ENCODE measurements around the gene RARB.

The RARB gene

GRCh38 chr3:25423780-25424588, 4.1 kb upstream of the RARB start:
- DNase-seq (ENCODE audit: low read depth) = peak; percentile 22

GRCh38 chr3:25424614-25425013, 3.4 kb upstream of the RARB start:
- no peak for DNase-seq (ENCODE audit: low read depth)

GRCh38 chr3:25426408-25426807, 1.7 kb upstream of the RARB start:
- DNase-seq (ENCODE audit: low read depth) = no peak

GRCh38 chr3:25427155-25427554, 908 bp upstream of the RARB start:
- DNase-seq (ENCODE audit: low read depth) = no peak

GRCh38 chr3:25427563-25427941, 511 bp upstream of the RARB start:
- no peak for DNase-seq (ENCODE audit: low read depth)

GRCh38 chr3:25428789-25429335, 799 bp downstream of the RARB start:
- no peak for DNase-seq (ENCODE audit: low read depth)

- DNase-seq (ENCODE audit: low read depth) = no peak
These were observed 1.6 kb downstream of the RARB start for GRCh38 chr3:25429361-25430286.

GRCh38 chr3:25430287-25430934, 2.3 kb downstream of the RARB start:
- no peak for DNase-seq (ENCODE audit: low read depth)

- DNase-seq (ENCODE audit: low read depth) = no peak
These were observed 3.1 kb downstream of the RARB start for GRCh38 chr3:25430935-25431770.

- no peak for DNase-seq (ENCODE audit: low read depth)
These were observed 4.2 kb downstream of the RARB start for GRCh38 chr3:25432176-25432720.

- DNase-seq (ENCODE audit: low read depth) = no peak
These were observed 5.0 kb downstream of the RARB start for GRCh38 chr3:25433106-25433505.

GRCh38 chr3:25433868-25434267, 5.8 kb downstream of the RARB start:
- no peak for DNase-seq (ENCODE audit: low read depth)

GRCh38 chr3:25437953-25438352, 9.9 kb downstream of the RARB start:
- DNase-seq (ENCODE audit: low read depth) = no peak

- DNase-seq (ENCODE audit: low read depth) = no peak
These were observed 10.9 kb downstream of the RARB start for GRCh38 chr3:25438791-25439555.

GRCh38 chr3:25441234-25441856, 13.3 kb downstream of the RARB start:
- no peak for DNase-seq (ENCODE audit: low read depth)

GRCh38 chr3:25442486-25442885, 14.4 kb downstream of the RARB start:
- DNase-seq (ENCODE audit: low read depth) = no peak

- no peak for DNase-seq (ENCODE audit: low read depth)
These were observed 16.2 kb downstream of the RARB start for GRCh38 chr3:25444273-25444672.

GRCh38 chr3:25445731-25446130, 17.7 kb downstream of the RARB start:
- no peak for DNase-seq (ENCODE audit: low read depth)

- DNase-seq (ENCODE audit: low read depth) = no peak
These were observed 19.2 kb downstream of the RARB start for GRCh38 chr3:25447285-25447684.

GRCh38 chr3:25447925-25448324, 19.9 kb downstream of the RARB start:
- DNase-seq (ENCODE audit: low read depth) = no peak
